H9 (cell line): ENCODE results near the gene CEP68. TPM values are rescaled to one million over a fixed set of nuclear protein-coding genes. Genes with fewer than 3 reads are reported as not detected.

Experiments used
- DNase-seq: peaks from one replicate; pipeline ENCODE4 v3.0.0-alpha.2; 2017
- H2AFZ ChIP-seq: one replicate; pipeline ENCODE4 v1.6.1; 2013; ENCODE audit warnings: mild to moderate bottlenecking, low read length, control low read depth, moderate library complexity
- H2AK5ac ChIP-seq: 2 replicates; pipeline ENCODE4 v1.6.1; 2013; ENCODE audit warnings: low read length, control low read depth, mixed read lengths; ENCODE audit not compliant: insufficient read length
- H2BK120ac ChIP-seq: one replicate; pipeline ENCODE4 v1.6.1; 2013; ENCODE audit warnings: low read depth, mild to moderate bottlenecking, low read length, control low read depth, inconsistent platforms; ENCODE audit not compliant: poor library complexity, severe bottlenecking
- H2BK12ac ChIP-seq: 2 replicates; pipeline ENCODE4 v1.6.1; 2013; ENCODE audit warnings: low read length, control low read depth, mixed read lengths, low read depth; ENCODE audit not compliant: insufficient read length
- H2BK15ac ChIP-seq: 2 replicates; pipeline ENCODE4 v1.6.1; 2013; ENCODE audit warnings: low read depth, low read length, control low read depth
- H2BK20ac ChIP-seq: one replicate; pipeline ENCODE4 v1.6.1; 2013; ENCODE audit warnings: low read depth, mild to moderate bottlenecking, low read length, control low read depth, inconsistent platforms; ENCODE audit not compliant: poor library complexity, severe bottlenecking
- H2BK5ac ChIP-seq: 2 replicates; pipeline ENCODE4 v1.6.1; 2013; ENCODE audit warnings: low read length, control low read depth, mixed read lengths; ENCODE audit not compliant: insufficient read length
- H3K14ac ChIP-seq: 2 replicates; pipeline ENCODE4 v1.6.1; 2013; ENCODE audit warnings: low read length, control low read depth; ENCODE audit not compliant: insufficient read depth
- H3K18ac ChIP-seq: 2 replicates; pipeline ENCODE4 v1.6.1; 2013; ENCODE audit warnings: low read depth, mild to moderate bottlenecking, mixed read lengths, low read length, control low read depth; ENCODE audit not compliant: insufficient read length
- H3K23ac ChIP-seq: 2 replicates; pipeline ENCODE4 v1.6.1; 2013; ENCODE audit warnings: low read length, control low read depth, mixed read lengths, low read depth; ENCODE audit not compliant: insufficient read length
- H3K23me2 ChIP-seq: 2 replicates; pipeline ENCODE4 v1.6.1; 2013; ENCODE audit warnings: low read depth, mild to moderate bottlenecking, mixed read lengths, low read length, control low read depth; ENCODE audit not compliant: insufficient read length, poor library complexity, severe bottlenecking
- H3K27ac ChIP-seq: 2 replicates; pipeline ENCODE4 v1.5.1; 2013; ENCODE audit warnings: low read length, control low read depth, mixed read lengths, low read depth; ENCODE audit not compliant: insufficient read length
- H3K27me3 ChIP-seq: 2 replicates; pipeline ENCODE4 v1.6.1; 2013; ENCODE audit warnings: low read length, control low read depth, inconsistent platforms; ENCODE audit not compliant: insufficient read depth
- H3K4ac ChIP-seq: 2 replicates; pipeline ENCODE4 v1.6.1; 2013; ENCODE audit warnings: low read depth, mild to moderate bottlenecking, control low read depth, inconsistent platforms, low read length, moderate library complexity
- H3K4me1 ChIP-seq: 2 replicates; pipeline ENCODE4 v1.6.1; 2013; ENCODE audit warnings: low read length, control low read depth, inconsistent platforms; ENCODE audit not compliant: insufficient read depth
- H3K4me2 ChIP-seq: 2 replicates; pipeline ENCODE4 v1.6.1; 2013; ENCODE audit warnings: low read length, control low read depth, mixed read lengths; ENCODE audit not compliant: insufficient read length, insufficient read depth
- H3K56ac ChIP-seq: 2 replicates; pipeline ENCODE4 v1.6.1; 2013; ENCODE audit warnings: low read depth, mild to moderate bottlenecking, mixed read lengths, low read length, control low read depth; ENCODE audit not compliant: insufficient read length
- H3K79me1 ChIP-seq: 2 replicates; pipeline ENCODE4 v1.6.1; 2013; ENCODE audit warnings: low read depth, mild to moderate bottlenecking, moderate library complexity, low read length, control low read depth, inconsistent platforms; ENCODE audit not compliant: insufficient read depth, poor library complexity, severe bottlenecking
- H3K79me2 ChIP-seq: 2 replicates; pipeline ENCODE4 v1.6.1; 2013; ENCODE audit warnings: low read length, control low read depth, inconsistent platforms; ENCODE audit not compliant: insufficient read depth
- H3K9ac ChIP-seq: 2 replicates; pipeline ENCODE4 v1.6.1; 2013; ENCODE audit warnings: low read length, control low read depth, mixed read lengths; ENCODE audit not compliant: insufficient read length; ENCODE audit errors: extremely low read depth
- H3K9me3 ChIP-seq: one replicate; pipeline ENCODE4 v1.6.1; 2013; ENCODE audit warnings: low read depth, low read length, inconsistent platforms; ENCODE audit not compliant: control insufficient read depth
- H3T11ph ChIP-seq: one replicate; pipeline ENCODE4 v1.6.1; 2013; ENCODE audit warnings: mild to moderate bottlenecking, low read length, control low read depth, inconsistent platforms
- H4K20me1 ChIP-seq: one replicate; pipeline ENCODE4 v1.6.1; 2013; ENCODE audit not compliant: control insufficient read depth, insufficient read length, insufficient read depth
- H4K5ac ChIP-seq: 2 replicates; pipeline ENCODE4 v1.6.1; 2013; ENCODE audit warnings: low read depth, mild to moderate bottlenecking, mixed read lengths, low read length, control low read depth; ENCODE audit not compliant: insufficient read length
- H4K8ac ChIP-seq: replicated peaks from 2 replicates; pipeline ENCODE4 v1.6.1; 2013; ENCODE audit warnings: low read length, control low read depth, mixed read lengths, low read depth; ENCODE audit not compliant: insufficient read length
- H4K91ac ChIP-seq: 2 replicates; pipeline ENCODE4 v1.6.1; 2013; ENCODE audit warnings: low read depth, mild to moderate bottlenecking, moderate library complexity, mixed read lengths, low read length, control low read depth; ENCODE audit not compliant: insufficient read length
- H3K27ac Mint-ChIP-seq, 3 experiments: 2 replicates in 2 of 3; 3 replicates in 1 of 3; pipeline ENCODE4 v1.8.0; 2020 to 2021; ENCODE audit warnings: mixed read lengths in 3 of 3, mild to moderate bottlenecking in 1 of 3, moderate library complexity in 1 of 3
- H3K27me3 Mint-ChIP-seq: 2 replicates; pipeline ENCODE4 v1.8.0; 2021; ENCODE audit warnings: low read depth, mild to moderate bottlenecking, moderate library complexity, mixed read lengths
- H3K36me3 Mint-ChIP-seq, 3 experiments: 2 replicates in 2 of 3; 3 replicates in 1 of 3; pipeline ENCODE4 v1.8.0; 2020 to 2021; ENCODE audit warnings: low read depth in 3 of 3, mixed read lengths in 3 of 3; ENCODE audit not compliant: insufficient read depth in 1 of 3
- H3K4me1 Mint-ChIP-seq, 2 experiments: 2 replicates each; pipeline ENCODE4 v1.8.0; 2020; ENCODE audit warnings: mixed read lengths in 2 of 2
- H3K4me3 Mint-ChIP-seq, 2 experiments: 2 replicates in 1 of 2; 3 replicates in 1 of 2; pipeline ENCODE4 v1.8.0; 2020 to 2021; ENCODE audit warnings: mild to moderate bottlenecking in 2 of 2, mixed read lengths in 2 of 2, moderate library complexity in 1 of 2
- H3K9me3 Mint-ChIP-seq, 2 experiments: 2 replicates in 1 of 2; 3 replicates in 1 of 2; pipeline ENCODE4 v1.8.0; 2020; ENCODE audit warnings: mild to moderate bottlenecking in 2 of 2, mixed read lengths in 2 of 2, moderate library complexity in 1 of 2
- WGBS: extraction: QIAGEN DNeasy Blood & Tissue Kit; methylation state at CpG from one replicate; pipeline ENCODE4 v1.1.7; 2013; ENCODE audit warnings: missing lambda C conversion rate, low lambda C conversion rate, mixed read lengths; ENCODE audit not compliant: insufficient read length; ENCODE audit errors: extremely low coverage; 5-methylcytosine and 5-hydroxymethylcytosine counted together
- total RNA-seq: library from RNA; stranded (reverse); gene quantifications from 2 replicates; pipeline ENCODE4 v1.2.1, GENCODE V29; 2021
- TF ChIP-seq, protein P1 (sequence below): fragments of 200-600 bp; sonication (generic); conservative IDR thresholded peaks from 3 replicates; pipeline ENCODE4 v1.8.0; 2021; ENCODE audit warnings: antibody characterized with exemption, mild to moderate bottlenecking

CEP68 gene
- total RNA-seq, 1 experiment from 2014 or later = 20.2 TPM

DNA sequence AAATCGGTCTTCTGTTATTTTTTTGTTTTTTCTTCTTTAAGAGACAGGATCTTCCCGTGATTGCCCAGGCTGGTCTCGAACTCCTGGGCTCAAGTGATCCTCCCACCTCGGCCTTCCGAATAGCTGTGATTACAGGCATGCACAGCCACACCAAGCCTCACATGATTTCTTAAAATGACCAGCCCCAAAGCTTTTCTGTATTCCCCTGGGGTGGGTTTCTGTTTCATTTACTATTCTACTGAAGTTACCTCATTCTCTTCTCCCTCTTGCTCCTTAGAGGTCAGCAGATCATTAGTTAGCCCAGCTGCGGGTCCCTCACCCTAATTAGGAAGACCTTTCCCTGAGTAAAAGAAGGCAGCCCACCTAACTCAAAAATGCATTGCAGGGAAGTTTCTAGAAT lies 39.4 kb upstream of the CEP68 start:
- Histone ChIP-seq H4K20me1 (no peaks in the 10 kb centered on the region), H3K79me2 (no peaks in the 10 kb centered on the region), H3K4me1 (no peaks in the 10 kb centered on the region; the same call in 1 of the 2 replicates), H3K23ac (no peak overlapping the region), H2BK5ac (no peak overlapping the region), H3K56ac (no peak overlapping the region), H2AK5ac (no peak overlapping the region), H2BK15ac (no peak overlapping the region), H3K18ac (no peak overlapping the region), H2AFZ (no peak overlapping the region), H2BK12ac (no peak overlapping the region), H4K5ac (no peak overlapping the region), H4K91ac (no peak overlapping the region), H3K4ac (no peak overlapping the region), H3K9me3 (no peaks in the 10 kb centered on the region), H3K79me1 (no peaks in the 10 kb centered on the region), H3K27me3 (no peaks in the 10 kb centered on the region), H3K23me2 (no peaks in the 10 kb centered on the region), H3K4me2 (no peak overlapping the region), H2BK120ac (no peak overlapping the region), H3K27ac (no peak overlapping the region), H3T11ph (no peak overlapping the region), H2BK20ac (no peak overlapping the region), H4K8ac (no peak overlapping the region), H3K9ac (no peak overlapping the region), H3K14ac (no peak overlapping the region)
- no peak overlapping the region for H3K4me3 Mint-ChIP-seq
- H3K36me3 Mint-ChIP-seq = peaks cover 0 to 2% (median 0%) of the 10 kb centered on the region in 3 experiments; a peak in 2 of 7 replicates
- DNase-seq = no peak
- H3K27ac Mint-ChIP-seq = no peak overlapping the region
- TF ChIP-seq, protein P1, sequence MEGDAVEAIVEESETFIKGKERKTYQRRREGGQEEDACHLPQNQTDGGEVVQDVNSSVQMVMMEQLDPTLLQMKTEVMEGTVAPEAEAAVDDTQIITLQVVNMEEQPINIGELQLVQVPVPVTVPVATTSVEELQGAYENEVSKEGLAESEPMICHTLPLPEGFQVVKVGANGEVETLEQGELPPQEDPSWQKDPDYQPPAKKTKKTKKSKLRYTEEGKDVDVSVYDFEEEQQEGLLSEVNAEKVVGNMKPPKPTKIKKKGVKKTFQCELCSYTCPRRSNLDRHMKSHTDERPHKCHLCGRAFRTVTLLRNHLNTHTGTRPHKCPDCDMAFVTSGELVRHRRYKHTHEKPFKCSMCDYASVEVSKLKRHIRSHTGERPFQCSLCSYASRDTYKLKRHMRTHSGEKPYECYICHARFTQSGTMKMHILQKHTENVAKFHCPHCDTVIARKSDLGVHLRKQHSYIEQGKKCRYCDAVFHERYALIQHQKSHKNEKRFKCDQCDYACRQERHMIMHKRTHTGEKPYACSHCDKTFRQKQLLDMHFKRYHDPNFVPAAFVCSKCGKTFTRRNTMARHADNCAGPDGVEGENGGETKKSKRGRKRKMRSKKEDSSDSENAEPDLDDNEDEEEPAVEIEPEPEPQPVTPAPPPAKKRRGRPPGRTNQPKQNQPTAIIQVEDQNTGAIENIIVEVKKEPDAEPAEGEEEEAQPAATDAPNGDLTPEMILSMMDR = no peak
- no peaks in the 10 kb centered on the region for H3K27me3 Mint-ChIP-seq
- peaks cover 13 to 17% of the 10 kb centered on the region in 2 experiments for H3K4me1 Mint-ChIP-seq
- no peaks in the 10 kb centered on the region for H3K9me3 Mint-ChIP-seq
- WGBS = no CpG with 5 or more reads among the region's 6 CpGs
